Stromal cell of bone marrow (primary cell): ENCODE measurements around the gene SYCE1L.
A peak's percentile ranks its signal among the peaks of the same experiment; 100 is the strongest.
"Not testable (repeated sequence)": the region's sequence is repeated elsewhere in the genome, so short reads cannot be mapped to it uniquely, and the experiment has no call there.

Source experiments
- DNase-seq: peaks from one replicate; pipeline ENCODE4 v3.0.0-alpha.2; 2012; ENCODE audit warnings: low read depth

The SYCE1L gene

DNA sequence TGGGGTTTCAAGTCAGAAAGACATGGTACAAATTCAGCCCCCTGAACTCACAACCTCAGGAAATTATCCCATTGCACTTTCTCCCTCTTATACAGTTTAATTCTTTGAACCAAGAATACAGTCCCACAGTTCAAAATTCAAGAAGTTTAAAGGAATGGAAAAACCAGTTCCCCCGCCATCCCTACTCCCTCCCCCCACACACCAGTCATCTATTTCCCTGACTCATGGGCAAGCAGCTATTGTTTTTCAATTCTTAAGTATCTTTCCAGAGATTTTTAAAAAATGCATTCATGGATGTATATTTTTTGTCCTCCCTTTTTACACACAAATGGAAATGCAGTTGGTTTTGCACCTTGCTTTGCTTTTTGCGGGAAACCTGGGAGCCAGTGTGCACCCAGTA lies 7.3 kb downstream of the SYCE1L start:
- no peak for DNase-seq

DNA sequence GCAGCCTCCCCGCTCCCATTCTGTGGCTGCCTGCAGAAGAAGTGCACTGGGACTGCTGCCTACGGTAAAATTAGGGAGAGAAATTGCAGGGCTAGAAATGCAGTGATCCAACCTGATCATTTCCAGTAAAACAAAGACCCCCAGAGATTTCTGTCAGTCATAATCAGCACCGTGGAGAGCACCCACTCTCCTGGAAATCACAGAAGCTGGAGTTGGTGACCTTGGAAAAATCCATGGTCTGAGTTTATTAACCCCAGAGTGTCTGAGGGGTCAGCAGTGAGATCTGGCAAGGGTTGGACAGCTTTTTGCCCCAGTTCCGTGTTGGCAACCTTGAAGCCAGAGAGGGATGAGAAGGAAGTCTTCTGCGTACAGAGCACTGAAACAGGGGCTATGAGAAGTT lies 7.8 kb downstream of the SYCE1L start:
- no peak for DNase-seq

DNA sequence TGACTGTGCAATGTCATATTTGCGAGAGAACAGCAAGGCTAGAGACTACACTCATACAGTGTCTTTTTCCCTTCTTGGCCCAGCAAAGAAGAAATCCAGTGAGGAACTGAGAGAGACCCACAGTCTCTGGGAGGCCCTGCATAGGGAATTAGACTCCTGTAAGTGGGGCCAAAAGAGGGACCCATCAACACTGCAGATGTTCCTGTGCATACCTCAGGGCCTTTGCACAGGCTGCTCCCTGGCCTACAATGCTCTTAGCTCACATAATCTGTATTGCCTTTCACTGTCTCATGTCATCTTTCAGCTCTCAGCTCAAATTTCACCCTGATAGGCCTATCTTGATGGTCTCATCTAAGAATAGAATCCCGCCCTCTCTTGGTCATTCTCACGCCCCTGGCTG lies 9.2 kb downstream of the SYCE1L start:
- DNase-seq = no peak

DNA sequence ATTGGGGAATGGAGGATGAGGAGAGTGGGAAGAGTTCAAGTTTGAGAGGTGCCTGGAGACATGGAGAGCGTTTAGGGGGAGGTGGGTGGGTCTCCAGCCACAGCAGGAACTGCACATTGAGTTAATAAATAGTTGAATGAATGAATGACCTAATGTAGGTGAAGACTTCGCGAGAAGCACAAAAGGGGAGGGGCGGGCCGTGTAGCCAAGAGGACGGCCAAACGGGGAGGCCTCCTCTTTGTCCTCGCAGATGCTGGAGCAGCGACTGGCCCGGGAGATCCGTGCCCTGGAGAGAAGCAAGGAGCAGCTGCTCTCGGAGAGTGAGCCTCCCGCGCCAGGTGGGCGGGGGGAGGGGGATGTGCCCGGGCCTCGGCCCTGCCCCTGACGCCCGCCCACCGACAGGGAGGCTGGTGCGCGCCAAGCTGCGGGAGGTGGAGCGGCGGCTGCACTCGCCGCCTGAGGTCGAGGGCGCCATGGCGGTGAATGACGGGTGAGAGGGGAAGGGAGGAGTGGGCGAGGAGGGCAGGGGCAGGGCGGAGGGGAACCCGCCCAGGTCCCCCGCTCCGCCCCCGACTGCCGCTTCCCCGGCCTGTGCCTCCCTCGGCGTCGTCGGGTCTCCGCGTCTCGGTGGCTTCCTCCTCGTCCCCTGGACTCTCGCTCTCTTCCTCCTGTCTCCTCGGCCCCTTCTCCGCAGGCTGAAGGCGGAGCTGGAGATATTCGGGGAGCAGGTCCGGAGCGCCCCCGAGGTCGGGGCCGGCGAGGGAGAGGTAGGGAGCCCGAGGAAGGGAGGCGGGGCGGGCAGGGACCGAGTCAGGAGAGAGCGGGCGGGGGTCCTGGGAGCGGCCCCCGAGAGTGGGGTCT lies 12.9 kb downstream of the SYCE1L start:
- DNase-seq = no peak

DNA sequence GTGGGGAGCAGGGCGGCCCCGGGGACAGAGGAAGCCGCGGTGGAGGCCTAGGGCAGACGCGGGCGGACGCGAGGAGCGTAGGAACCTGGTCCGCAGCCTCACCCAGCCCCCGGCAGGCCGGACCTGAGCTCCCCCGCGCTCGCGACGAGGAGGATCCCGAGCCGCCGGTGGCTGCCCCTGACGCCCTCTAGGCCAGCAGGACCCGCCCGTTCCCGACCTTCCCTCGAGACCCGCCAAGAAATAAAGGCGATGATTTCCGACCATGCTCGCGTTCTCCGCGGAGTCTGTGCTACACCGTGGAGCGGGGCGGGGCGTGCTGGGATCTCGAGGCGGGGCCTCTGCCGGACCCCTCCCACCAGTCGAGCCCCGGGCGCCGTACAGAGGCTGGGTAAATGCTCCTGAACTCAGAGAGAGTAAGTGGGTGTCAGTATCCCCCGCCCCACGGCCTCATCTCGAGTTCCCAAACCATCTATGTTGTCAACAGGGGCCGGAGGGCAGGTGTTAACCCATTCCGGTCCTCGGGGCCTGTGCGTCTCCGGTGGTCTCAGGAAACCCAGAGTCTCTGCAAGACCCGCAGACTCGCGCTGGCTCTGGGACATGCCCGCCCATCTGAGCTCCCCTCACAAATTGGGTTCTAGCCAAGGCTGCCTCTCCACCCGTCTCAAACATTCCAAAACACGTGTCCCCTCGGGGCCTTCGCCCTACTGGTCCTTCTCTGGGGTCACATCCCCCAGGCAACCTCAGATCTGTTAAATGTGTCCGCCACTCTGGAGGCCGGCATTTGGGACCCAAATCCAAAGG lies 13.7 kb downstream of the SYCE1L start:
- DNase-seq = no peak

DNA sequence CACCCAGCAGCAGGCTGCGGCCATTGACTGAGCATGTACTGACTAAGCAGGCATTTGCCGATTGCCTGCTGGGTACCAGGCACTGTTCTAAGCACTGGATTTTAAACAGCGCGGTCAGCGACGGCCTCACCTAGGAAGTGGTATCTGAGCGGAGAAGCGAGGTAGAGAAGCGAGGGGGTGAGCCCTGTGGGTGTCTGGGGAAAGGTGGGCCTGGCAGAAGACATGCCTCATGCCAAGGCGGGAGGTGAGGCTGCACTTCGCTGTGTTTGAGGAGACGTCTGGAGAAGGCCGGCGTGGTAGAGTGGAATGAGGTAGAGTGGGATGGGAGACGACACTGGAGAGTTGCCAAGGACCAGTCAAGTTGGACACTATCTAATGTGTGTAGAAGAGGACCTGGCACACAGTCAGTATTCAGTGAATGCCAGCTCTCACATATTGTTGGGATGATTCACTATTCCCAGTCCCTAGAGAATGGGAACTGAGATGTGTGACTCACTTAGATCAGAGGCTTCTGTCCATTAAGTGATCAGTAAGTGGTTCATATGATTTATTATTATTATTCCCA lies 14.4 kb downstream of the SYCE1L start:
- peak; percentile 80 for DNase-seq

DNA sequence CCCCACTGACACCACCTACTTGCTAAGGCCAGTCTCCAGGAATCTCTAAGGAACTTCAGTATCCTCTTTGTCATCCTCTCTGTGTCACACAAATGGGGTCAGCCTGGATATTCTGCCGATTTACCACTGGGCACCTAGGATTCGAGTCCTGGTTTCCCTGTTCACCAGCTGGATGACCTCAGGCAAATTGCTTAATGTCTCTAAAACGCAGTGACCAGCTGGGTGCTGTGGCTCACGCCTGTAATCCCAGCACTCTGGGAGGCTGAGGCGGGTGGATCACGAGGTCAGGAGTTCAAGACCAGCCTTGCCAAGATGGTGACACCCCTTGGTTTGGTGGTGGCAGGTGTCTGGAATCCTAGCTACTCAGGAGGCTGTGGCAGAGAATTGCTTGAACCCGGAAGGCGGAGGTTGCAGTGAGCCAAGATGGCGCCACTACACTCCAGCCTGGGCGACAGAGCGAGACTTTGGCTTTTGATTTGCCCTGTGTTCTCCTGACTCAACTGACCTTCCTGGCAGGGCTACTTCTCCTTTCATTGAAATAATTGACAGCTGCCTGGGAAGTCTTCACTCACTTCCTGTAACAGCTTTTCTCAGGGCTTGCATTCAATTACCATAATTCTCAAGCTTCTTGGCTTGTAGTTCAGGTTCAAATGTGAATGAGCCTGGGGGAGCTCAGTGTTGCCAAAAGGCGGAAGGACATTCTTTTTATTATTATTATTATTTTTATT lies 15.4 kb downstream of the SYCE1L start:
- no peak for DNase-seq

DNA sequence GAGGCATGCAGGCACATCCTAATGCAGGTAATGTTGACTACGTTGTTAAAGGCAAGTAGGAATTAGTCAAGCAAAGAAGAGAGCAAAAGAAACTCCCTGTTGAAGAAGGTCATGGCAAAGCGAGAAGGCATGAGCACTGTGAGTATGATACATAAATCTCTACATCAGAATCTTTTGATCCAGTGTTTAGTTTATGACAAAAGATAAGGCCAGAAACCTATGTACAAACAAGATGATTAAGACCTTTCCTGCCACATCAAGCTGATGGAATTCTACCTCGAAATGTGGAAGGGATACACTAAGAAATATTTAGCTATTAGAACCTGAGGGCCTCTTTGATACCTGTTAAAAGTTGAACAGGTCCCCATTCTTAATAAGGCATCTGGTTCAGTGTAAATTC lies 20.2 kb downstream of the SYCE1L start:
- no peak for DNase-seq

DNA sequence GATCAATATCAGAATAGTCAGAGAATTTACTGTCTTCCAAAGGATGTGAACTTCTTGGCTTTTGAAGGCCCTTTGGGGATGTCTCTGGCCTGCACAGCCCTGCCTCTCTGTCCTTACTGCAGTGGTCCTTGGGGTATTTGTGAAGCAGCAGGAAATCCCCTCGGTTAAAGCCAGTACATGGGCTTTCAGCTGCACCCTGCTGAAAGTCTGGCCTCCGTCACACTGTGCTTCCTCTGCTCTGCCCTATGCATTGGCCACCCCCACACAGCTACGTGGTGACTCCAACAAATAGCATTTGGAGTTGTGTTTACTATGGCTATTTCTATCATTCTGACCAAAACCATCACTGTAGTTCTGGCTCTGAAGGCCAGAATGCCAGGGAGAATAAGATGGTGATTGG lies 21.2 kb downstream of the SYCE1L start:
- no peak for DNase-seq

DNA sequence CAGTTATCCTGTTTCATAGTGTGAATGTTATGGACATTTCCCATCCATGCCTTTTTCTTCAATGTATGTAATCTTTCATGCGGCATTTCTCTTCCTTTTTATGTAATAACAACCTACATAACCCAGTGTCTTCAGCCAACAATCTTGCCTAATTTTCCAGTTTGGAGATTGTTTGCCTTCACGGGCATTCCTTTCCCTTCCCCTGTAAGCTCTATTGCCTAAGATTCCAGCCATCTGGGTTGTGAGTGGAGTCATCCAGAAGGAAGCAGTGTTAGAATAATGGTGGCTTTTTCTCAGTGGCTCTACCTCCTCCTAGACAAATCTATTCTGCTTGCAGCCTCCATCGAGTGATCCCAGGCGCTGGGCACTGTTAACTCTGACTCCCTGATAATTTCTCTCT lies 22.3 kb downstream of the SYCE1L start:
- DNase-seq = no peak

DNA sequence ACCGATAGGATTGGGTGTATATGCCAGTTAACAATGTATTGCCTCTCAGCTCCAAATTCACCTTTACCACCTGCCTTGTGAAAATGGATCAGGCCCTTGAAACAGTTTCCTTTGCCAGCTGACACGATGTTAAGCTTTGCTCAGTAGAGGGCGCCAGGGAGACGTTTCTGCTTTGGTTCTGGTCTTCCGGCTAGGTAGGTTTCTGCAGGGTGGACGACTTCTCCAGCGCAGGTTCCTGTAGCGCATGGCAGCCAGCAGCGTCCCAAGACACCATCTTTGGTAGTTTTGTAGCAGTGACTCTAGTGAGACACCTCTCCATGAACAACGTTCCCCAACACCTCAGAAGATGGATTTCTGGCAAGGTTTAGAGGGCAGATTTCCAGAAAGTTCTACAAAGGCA lies 24.0 kb downstream of the SYCE1L start:
- no peak for DNase-seq

DNA sequence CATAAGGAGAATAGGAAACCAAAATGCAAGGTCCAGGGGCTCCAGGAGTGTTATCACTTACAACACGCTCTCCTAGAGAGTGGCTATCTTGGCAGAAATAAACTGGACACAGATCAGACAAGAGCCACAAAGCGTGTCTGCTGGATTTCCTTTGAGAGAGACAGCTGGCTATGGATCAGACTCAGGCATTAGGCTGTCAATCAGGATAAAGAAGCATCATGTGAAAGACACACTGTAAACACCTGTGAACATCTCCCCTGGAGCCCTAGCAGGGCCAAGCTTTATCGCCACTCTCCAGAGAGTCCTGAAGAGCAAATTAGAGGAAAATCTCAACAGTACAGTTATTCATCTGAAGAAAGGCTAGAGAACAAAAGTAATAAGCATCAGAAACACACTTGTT lies 26.0 kb downstream of the SYCE1L start:
- DNase-seq = no peak

DNA sequence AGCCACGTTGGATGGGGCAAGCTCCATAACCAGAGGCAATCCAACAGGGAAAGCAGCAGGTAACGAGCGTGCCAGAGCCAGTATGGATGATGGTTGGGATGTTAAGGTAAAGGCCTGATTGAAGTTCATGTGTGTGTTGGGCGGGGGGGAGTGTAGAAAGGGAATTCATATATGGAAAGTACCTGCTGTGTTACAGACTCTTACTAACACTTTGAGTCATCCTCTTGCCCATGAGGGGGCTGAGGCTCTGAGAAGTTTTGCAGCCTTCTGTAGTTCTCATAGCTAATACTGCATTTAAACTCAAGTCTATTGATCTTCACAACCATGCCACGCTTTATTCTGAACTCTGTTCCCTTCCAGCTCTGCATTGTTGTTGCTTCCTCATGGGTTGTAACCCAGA lies 28.5 kb downstream of the SYCE1L start:
- no peak for DNase-seq

DNA sequence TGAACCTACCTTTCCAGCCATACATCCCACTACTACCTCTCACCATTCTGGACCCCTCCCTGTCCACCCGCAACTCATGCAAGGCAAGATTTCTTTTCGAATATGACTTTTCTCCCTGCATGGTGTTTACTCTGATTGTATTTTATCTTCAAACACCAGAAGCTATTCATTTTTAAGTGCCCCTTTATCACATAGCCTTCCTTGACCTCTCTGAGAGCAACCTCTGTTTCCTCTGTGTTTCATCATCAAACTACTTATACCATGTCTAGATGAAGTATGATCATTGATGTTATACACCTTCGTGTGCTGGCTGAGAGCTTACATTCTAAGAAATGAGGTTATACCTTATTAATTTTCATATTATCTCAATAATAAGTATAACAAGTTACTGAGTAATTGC lies 31.8 kb downstream of the SYCE1L start:
- DNase-seq = no peak

DNA sequence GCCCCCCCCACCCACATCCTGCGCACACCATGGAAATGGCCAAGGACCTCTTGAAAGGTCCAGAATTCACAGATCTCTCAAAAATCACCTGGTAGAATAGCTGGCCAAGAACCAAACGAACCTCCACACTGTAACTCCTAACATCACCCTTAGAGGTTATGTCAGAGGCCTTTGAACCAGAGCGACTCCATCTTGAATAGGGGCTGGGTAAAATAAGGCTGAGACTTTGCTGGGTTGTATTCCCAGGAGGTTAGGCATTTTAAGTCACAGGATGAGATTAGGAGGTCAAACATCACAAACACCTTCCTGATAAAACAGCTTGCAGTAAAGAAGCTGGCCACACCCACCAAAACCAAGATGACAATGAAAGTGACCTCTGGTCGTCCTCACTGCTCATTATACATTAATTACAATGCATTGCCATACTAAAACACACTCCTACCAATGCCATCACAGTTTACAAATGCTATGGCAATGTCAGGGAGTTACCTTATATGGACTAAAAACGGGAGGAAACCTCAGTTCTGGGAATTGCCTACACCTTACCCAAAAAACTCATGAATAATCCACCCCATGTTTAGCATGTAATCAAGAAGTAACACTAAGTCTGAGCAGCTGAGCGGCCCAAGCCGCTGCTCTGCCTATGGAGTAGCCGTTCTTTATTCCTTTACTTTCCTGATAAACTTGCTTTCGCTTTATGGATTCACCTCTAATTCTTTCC lies 34.8 kb downstream of the SYCE1L start:
- DNase-seq = no peak

DNA sequence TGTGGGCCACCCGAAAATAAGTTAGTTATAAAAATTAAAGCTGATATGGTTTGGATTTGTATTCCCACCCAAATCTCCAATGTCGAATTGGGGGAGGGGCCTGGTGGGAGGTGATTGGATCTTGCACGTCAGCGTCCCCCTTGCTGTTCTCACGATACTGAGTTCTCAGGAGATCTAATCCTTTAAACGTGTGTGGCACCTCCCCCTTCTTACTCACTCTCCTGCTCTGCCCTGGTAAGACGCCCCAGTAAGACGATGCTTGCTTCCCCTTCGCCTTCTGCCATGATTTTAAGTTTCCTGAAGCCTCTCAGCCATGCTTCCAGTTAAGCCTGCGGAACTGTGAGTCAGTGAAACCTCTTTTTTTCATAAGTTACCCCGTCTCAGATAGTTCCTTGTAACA lies 35.4 kb downstream of the SYCE1L start:
- DNase-seq = no peak

DNA sequence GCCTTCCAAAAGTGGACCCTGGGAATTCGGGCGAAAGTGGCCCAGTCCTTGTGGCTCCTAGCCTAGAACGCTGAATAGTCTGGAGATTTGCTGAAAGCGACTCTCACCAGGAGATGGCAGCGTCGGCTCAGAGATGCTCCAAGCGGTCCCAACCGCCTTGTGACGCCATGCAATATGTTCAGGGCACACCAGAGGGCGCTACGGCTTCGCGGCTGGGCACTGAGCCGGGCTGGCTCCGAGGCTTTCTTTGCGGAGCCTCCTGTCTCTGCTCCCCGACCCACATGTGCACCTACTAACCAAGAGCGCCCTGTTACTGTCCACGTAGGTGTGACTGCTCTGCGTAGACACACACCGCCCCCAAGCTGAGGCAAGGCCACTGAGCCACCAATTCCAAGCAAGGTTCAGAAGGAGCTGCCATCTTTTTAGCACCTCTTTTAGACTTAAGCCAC lies 36.9 kb downstream of the SYCE1L start:
- DNase-seq = peak; percentile 51

DNA sequence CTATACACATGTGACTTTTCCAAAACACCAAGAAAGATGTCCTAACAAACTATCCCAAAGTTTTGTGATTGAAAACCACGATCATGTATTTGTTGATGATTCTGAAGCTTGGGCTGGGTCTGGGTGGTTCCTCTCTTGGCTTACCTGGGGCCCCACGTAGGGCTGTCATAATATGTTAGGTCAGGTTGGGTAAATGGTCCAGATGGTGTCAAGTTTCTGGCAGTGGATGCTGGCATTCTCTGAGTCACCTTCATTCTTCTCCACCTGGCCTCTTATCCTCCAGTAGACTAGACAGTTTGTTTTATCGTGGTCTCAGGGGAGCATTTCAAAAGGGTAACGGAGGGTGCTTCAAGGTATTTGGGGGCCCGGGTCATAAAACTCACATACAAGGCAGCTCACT lies 39.4 kb downstream of the SYCE1L start:
- no peak for DNase-seq

DNA sequence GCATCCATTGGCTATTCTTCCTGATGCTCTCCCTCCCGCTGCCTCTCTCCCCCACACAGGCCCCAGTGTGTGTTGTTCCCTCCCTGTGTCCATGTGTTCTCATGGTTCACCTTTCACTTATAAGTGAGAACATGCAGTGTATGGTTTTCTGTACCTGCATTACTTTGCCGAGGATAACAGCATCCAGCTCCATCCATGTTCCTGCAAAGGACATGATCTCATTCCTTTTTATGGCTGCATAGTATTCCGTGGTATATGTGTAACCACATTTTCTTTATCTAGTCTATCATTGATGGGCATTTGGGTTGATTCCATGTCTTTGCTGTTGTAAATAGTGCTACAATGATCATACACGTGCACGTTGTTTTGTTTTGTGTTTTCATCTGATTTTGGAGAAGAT lies 43.3 kb downstream of the SYCE1L start:
- DNase-seq = not testable (repeated sequence)

DNA sequence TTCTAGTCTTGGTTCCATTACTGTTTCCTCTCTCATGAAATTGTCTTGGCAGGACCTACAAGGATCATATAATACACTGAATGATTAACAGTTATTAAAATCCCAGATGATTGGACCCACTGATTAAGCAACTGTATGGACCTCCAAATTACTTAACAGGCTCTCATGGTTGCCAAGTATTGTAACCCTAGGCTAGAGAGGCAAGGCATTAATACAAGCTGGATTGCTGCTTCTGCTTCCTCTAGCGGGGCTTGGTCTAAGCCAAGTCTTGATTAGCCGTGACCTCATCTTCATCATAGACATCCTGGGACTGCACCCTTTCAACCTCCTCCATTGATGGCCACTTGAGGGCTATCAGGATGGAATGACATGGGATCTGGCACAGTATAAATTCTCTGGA lies 46.9 kb downstream of the SYCE1L start:
- no peak for DNase-seq

DNA sequence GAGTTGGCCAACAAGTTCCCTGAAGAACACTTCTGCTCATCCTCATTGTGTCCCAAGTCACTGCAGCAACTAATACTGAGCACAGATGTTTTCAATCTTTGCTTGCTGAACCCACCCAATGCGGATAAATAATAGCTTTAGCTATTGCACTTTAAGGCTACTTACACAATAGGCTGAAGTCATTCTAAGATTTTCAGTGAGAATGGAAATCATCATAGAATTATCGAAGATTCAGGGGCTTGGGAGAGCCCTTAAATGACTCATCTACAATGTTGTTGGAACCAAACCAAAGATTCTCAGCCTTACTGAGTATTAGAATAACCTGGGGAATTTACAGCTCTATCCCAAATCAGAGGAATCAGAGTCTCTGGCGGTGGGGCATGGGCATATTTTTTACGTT lies 51.2 kb downstream of the SYCE1L start:
- DNase-seq = no peak
